ENCODE results near the gene CORO7. TPM values are rescaled to one million over a fixed set of nuclear protein-coding genes. Genes with fewer than 3 reads are reported as not detected.

CORO7 gene
- total and polyA plus RNA-seq, 9 of the 15 experiments (the other 6 are each of a cell fraction or from before 2014, with no cell fraction given): 0.45 to 77.2 (median 18.7) TPM

GRCh38 chr16:4307215-4308037 is 109.0 kb downstream of the CORO7 start (continued):
- TF ChIP-seq KDM5B (IDR thresholded peaks at IDR 0.05; ENCODE audit: insufficient replicate concordance, low read depth, low read length): peak; percentile 48
- TF ChIP-seq HEY1 (CRISPR knock-in tag; IDR thresholded peaks at IDR 0.05; ENCODE audit: borderline replicate concordance): no peak
- peak; percentile 7; the same call in 1 of the 2 replicates for TF ChIP-seq TOE1 (IDR thresholded peaks at IDR 0.05; ENCODE audit: borderline replicate concordance)
- no peak for TF ChIP-seq TOE1 (CRISPR knock-in tag; IDR thresholded peaks at IDR 0.05; ENCODE audit: borderline replicate concordance, low read depth)
- peak; percentile 73 for TF ChIP-seq C11orf30 (IDR thresholded peaks at IDR 0.05; ENCODE audit: low read depth)
- TF ChIP-seq NR1H2 (CRISPR knock-in tag; IDR thresholded peaks at IDR 0.05): 0 out of 2 replicates have a peak, but pooled peaks have one; percentile 24
- no peak for TF ChIP-seq GTF2E2 (tag; IDR thresholded peaks at IDR 0.05)
- no peak for TF ChIP-seq BRCA1 (IDR thresholded peaks at IDR 0.05)
- 0 out of 2 replicates have a peak, but pooled peaks have one; percentile 65 for TF ChIP-seq BRCA1 (CRISPR knock-in tag; IDR thresholded peaks at IDR 0.05)
- TF ChIP-seq ZNF280B (CRISPR knock-in tag; IDR thresholded peaks at IDR 0.05): no peak
- no peak for TF ChIP-seq ATF1 (CRISPR knock-in tag; IDR thresholded peaks at IDR 0.05)
- TF ChIP-seq ATF1 (tag; IDR thresholded peaks at IDR 0.05): peak; percentile 72
- no peak for TF ChIP-seq HES1 (IDR thresholded peaks at IDR 0.05; ENCODE audit: low read depth)
- TF ChIP-seq TCF7L2 (IDR thresholded peaks at IDR 0.05; ENCODE audit: low read depth, low read length): no peak
- peak in 1 of 2 experiments; percentile 70; a peak in 2 of 4 replicates for TF ChIP-seq SRF (CRISPR knock-in tag; IDR thresholded peaks at IDR 0.05)
- no peak for TF ChIP-seq STAT6 (CRISPR knock-in tag; IDR thresholded peaks at IDR 0.05)
- TF ChIP-seq ATF4 (CRISPR knock-in tag; IDR thresholded peaks at IDR 0.05): no peak
- peak; percentile 48; the same call in 1 of the 2 replicates for TF ChIP-seq HDAC8 (tag; IDR thresholded peaks at IDR 0.05)
- TF ChIP-seq ZEB2 (IDR thresholded peaks at IDR 0.05): no peak
- no peak for TF ChIP-seq SRSF1 (IDR thresholded peaks at IDR 0.05; ENCODE audit: low read depth, low read length)
- TF ChIP-seq ZBTB2 (IDR thresholded peaks at IDR 0.05): 0 out of 2 replicates have a peak, but pooled peaks have one; percentile 42

Data from K562 (cell line).